HCT116 (cell line): ENCODE results near the gene ZNF202.

ENCODE experiments used
- CEBPB ChIP-seq: IDR thresholded peaks from 2 replicates; pipeline ENCODE4 v1.6.1; 2012; ENCODE audit warnings: low read depth
- CTCF ChIP-seq, 3 experiments: fragments of 200-600 bp in 1 of 3; sonication (generic) in 1 of 3; IDR thresholded peaks in 2 of 3; conservative IDR thresholded peaks in 1 of 3; 2 replicates each; pipeline ENCODE4 v1.5.1; 2012 to 2017; ENCODE audit warnings: low read depth in 2 of 3, low read length in 2 of 3, antibody characterized with exemption in 1 of 3, borderline replicate concordance in 1 of 3, control low read depth in 1 of 3, mild to moderate bottlenecking in 1 of 3, mixed read lengths in 1 of 3, mixed run types in 1 of 3, moderate library complexity in 1 of 3; ENCODE audit not compliant: insufficient read depth in 1 of 3
- EGR1 ChIP-seq: IDR thresholded peaks from 2 replicates; pipeline ENCODE4 v1.6.1; 2012; ENCODE audit warnings: low read depth
- EZH2 ChIP-seq: fragments of 200-600 bp; sonication (generic); IDR thresholded peaks from 2 replicates; pipeline ENCODE4 v1.6.1; 2017; ENCODE audit warnings: antibody characterized with exemption, mixed run types
- EZH2phosphoT487 ChIP-seq: fragments of 200-600 bp; IDR thresholded peaks from 2 replicates; pipeline ENCODE4 v1.6.1; 2018; ENCODE audit warnings: antibody characterized with exemption, borderline replicate concordance
- JUND ChIP-seq: IDR thresholded peaks from 2 replicates; pipeline ENCODE4 v1.6.1; 2012
- POLR2A ChIP-seq: IDR thresholded peaks from 2 replicates; pipeline ENCODE4 v1.7.0; 2011; ENCODE audit warnings: borderline replicate concordance; ENCODE audit not compliant: insufficient read depth, insufficient read length; ENCODE audit errors: extremely low read depth
- REST ChIP-seq: IDR thresholded peaks from 2 replicates; pipeline ENCODE4 v1.6.1; 2012; ENCODE audit warnings: low read depth
- SRF ChIP-seq: IDR thresholded peaks from 2 replicates; pipeline ENCODE4 v1.6.1; 2012; ENCODE audit warnings: low read depth
- TCF7L2 ChIP-seq: IDR thresholded peaks from 2 replicates; pipeline ENCODE4 v1.7.0; 2011; ENCODE audit warnings: borderline replicate concordance, inconsistent platforms; ENCODE audit not compliant: insufficient read depth, insufficient read length; ENCODE audit errors: extremely low read depth
- YY1 ChIP-seq: IDR thresholded peaks from 2 replicates; pipeline ENCODE4 v1.6.1; 2011; ENCODE audit warnings: low read length, low read depth, moderate library complexity, mild to moderate bottlenecking; ENCODE audit not compliant: insufficient replicate concordance; ENCODE audit errors: extremely low read depth
- ZBTB33 ChIP-seq: IDR thresholded peaks from 2 replicates; pipeline ENCODE4 v1.6.1; 2011; ENCODE audit warnings: mild to moderate bottlenecking, low read length, moderate library complexity; ENCODE audit not compliant: insufficient replicate concordance; ENCODE audit errors: extremely low read depth
- ZNF274 ChIP-seq: fragments of 200-500 bp; sonication (Bioruptor generic); IDR thresholded peaks from 2 replicates; pipeline ENCODE4 v1.6.1; 2014; ENCODE audit warnings: mild to moderate bottlenecking, low read depth, low read length, inconsistent platforms

GRCh38 chr11:123684601-123685000 lies 56.9 kb downstream of the ZNF202 start:
- TF ChIP-seq POLR2A (no peak), CTCF (IDR thresholded peaks at IDR 0.05 in 2 of 3, conservative IDR thresholded peaks at IDR 0.05 in 1 of 3; ENCODE audit: borderline replicate concordance in 1 of 3, insufficient read depth in 1 of 3, low read depth in 2 of 3, low read length in 2 of 3) (no peak), REST (no peak), EZH2phosphoT487 (no peak), SRF (no peak), CEBPB (no peak), TCF7L2 (no peak), ZBTB33 (no peak), JUND (no peak), EGR1 (no peak), EZH2 (no peak), YY1 (no peak), ZNF274 (no peak)
